Measurements from ENCODE around the gene SDC3. TPM values are rescaled to one million over a fixed set of nuclear protein-coding genes. Genes with fewer than 3 reads are reported as not detected.
"Not testable (repeated sequence)": the region's sequence is repeated elsewhere in the genome, so short reads cannot be mapped to it uniquely, and the experiment has no call there.

Gene SDC3
- 10 to 100 TPM; 47.1 to 59.8 TPM for total RNA-seq
- long read RNA-seq, donor 1, transcript SDC3-202 (5 exons, 1,580 nt), result major isoform, 5 of 43 reads
- long read RNA-seq, donor 1, partial matches to known transcripts, result 1 of 43 reads
- long read RNA-seq, donor 1, other reads (novel, unspliced or antisense), result 37 of 43 reads
- long read RNA-seq, donor 2, partial matches to known transcripts, result 0 of 46 reads
- long read RNA-seq, donor 2, other reads (novel, unspliced or antisense), result 46 of 46 reads

- DNase-seq (ENCODE audit: low spot score), result peak; percentile 81
- intact Hi-C loops (cut with DNase I), result no loop called here
These were observed at the start of gene SDC3 for GRCh38 chr1:30908696-30909364. Gene SDC3 (minus strand): TSS chr1:30908758. CDS start chr1:30908586, 172 bp downstream.

GRCh38 chr1:30957560-30958222, 49.1 kb upstream of the SDC3 start:
- DNase-seq (ENCODE audit: low spot score), result no peak
- intact Hi-C loops (cut with DNase I), result no loop called here

- no peak for DNase-seq (ENCODE audit: low spot score)
- intact Hi-C loops (cut with DNase I), result no loop called here
These were observed 47.0 kb upstream of the SDC3 start for GRCh38 chr1:30955448-30956015.

GRCh38 chr1:30953685-30954084, 45.1 kb upstream of the SDC3 start:
- DNase-seq (ENCODE audit: low spot score), result no peak
- intact Hi-C loops (cut with DNase I), result no loop called here

- no peak for DNase-seq (ENCODE audit: low spot score)
- intact Hi-C loops (cut with DNase I), result no loop called here
These were observed 43.5 kb upstream of the SDC3 start for GRCh38 chr1:30952098-30952497.

GRCh38 chr1:30950700-30951099, 42.1 kb upstream of the SDC3 start:
- intact Hi-C loops (cut with DNase I), result no loop called here
- DNase-seq (ENCODE audit: low spot score), result no peak

GRCh38 chr1:30950053-30950452, 41.5 kb upstream of the SDC3 start:
- intact Hi-C loops (cut with DNase I), result no loop called here
- no peak for DNase-seq (ENCODE audit: low spot score)

GRCh38 chr1:30949487-30949838, 40.9 kb upstream of the SDC3 start:
- intact Hi-C loops (cut with DNase I); DNase-seq (ENCODE audit: low spot score): not testable (repeated sequence)

GRCh38 chr1:30948813-30949486, 40.4 kb upstream of the SDC3 start:
- intact Hi-C loops (cut with DNase I); DNase-seq (ENCODE audit: low spot score): not testable (repeated sequence)

GRCh38 chr1:30948278-30948677, 39.7 kb upstream of the SDC3 start:
- DNase-seq (ENCODE audit: low spot score), result no peak
- intact Hi-C loops (cut with DNase I), result no loop called here

- intact Hi-C loops (cut with DNase I), result no loop called here
These were observed 38.7 kb upstream of the SDC3 start for GRCh38 chr1:30947212-30947611.

GRCh38 chr1:30942326-30942963, 33.9 kb upstream of the SDC3 start:
- intact Hi-C loops (cut with DNase I), result no loop called here
- DNase-seq (ENCODE audit: low spot score), result no peak

More at GRCh38 chr1:30947212-30947611, 38.7 kb upstream of the SDC3 start:
- no peak for DNase-seq (ENCODE audit: low spot score)

GRCh38 chr1:30940541-30940940, 32.0 kb upstream of the SDC3 start:
- intact Hi-C loops (cut with DNase I), result no loop called here
- no peak for DNase-seq (ENCODE audit: low spot score)

- intact Hi-C loops (cut with DNase I), result no loop called here
- DNase-seq (ENCODE audit: low spot score), result no peak
These were observed 28.1 kb upstream of the SDC3 start for GRCh38 chr1:30936541-30937171.

GRCh38 chr1:30935758-30936157, 27.2 kb upstream of the SDC3 start:
- intact Hi-C loops (cut with DNase I), result not testable (repeated sequence)

GRCh38 chr1:30934613-30935012, 26.1 kb upstream of the SDC3 start:
- intact Hi-C loops (cut with DNase I), result no loop called here
- DNase-seq (ENCODE audit: low spot score), result no peak

More at GRCh38 chr1:30935758-30936157, 27.2 kb upstream of the SDC3 start:
- not testable (repeated sequence) for DNase-seq (ENCODE audit: low spot score)

- no peak for DNase-seq (ENCODE audit: low spot score)
- intact Hi-C loops (cut with DNase I), result no loop called here
These were observed 25.3 kb upstream of the SDC3 start for GRCh38 chr1:30933874-30934252.

GRCh38 chr1:30930631-30931173, 22.1 kb upstream of the SDC3 start:
- intact Hi-C loops (cut with DNase I), result no loop called here
- DNase-seq (ENCODE audit: low spot score), result no peak
